HG03159 (cell line): ENCODE data around the gene KIAA0825.
A peak's percentile ranks its signal among the peaks of the same experiment; 100 is the strongest.

Experiments
- ATAC-seq: cut with Tn5 transposase; IDR thresholded peaks from one replicate; pipeline ENCODE4 v1.9.1; 2021; ENCODE audit warnings: mild to moderate bottlenecking, moderate library complexity; ENCODE audit not compliant: unreplicated experiment

KIAA0825 gene

DNA sequence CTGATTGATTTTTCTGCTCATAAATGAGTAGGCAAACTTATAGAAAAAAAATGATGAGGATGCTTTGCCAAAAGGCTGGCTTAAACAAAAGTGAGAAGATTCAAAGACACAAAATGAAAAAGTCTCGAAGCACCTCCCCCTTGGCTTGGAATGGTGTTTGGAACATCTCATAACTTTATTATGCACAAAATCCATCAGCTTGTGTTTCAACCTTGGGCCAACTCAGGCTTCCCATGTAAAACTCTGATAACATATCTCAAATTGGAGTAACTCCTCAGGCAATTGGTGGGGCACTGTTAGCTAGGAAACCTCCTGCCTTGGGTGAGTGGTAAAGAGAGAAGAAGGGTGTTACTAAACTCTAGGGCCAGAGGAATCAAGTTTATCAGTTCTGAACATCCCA lies 176.3 kb downstream of the KIAA0825 start:
- no peak for ATAC-seq

DNA sequence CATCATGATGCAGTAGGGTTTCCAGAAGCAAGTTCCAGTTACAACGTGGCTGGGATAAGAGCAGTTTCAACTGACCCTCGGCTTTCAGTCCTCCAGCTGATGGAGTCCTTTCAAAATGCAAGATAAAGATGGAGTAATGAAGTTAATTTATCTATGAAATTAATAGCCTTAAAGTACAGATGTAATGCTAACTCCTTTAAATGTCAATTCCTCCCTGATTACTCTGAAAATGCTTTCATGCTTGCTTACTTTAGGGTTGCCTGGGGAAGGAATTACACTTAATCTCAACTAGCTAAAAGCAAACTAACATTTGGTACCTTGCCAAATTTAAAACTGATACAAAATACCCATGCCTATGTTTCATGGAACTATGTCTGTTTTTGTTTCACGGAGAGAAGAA lies 178.4 kb downstream of the KIAA0825 start:
- ATAC-seq, result no peak

DNA sequence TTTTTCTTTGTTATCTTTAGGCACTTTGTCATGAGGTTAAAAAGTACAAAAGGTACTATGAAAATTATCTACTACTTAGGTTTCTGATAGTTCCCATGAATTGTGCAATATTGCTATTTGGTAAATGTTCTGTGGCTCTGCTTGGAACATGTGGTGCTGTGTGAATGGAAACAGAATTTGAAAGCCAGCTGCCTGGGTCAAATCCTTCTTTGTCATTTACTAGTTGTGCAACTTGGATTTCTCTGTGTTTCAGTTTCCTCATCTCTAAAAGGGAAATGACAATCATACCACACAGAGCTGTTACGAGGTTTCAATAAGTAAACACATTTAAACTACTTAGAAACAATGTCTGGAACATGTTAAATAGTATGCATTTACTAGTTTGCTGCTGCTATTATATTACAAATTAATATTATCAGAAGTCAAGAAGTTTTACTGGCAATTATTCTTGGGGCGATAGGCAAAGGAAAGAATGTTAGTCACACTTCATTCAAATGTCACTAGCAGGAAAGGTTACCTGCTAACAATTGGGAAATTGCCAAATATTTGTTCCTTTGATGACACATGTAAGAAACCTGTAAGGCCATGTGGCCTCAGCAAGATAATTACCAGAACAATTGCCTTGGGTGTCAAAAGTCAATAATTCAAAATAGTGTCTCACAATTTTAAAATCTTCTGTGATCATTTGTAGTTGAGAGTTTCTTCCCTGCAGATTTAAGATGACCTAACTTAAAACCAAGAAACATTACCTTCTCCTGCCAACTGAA lies 184.8 kb downstream of the KIAA0825 start:
- no peak for ATAC-seq

DNA sequence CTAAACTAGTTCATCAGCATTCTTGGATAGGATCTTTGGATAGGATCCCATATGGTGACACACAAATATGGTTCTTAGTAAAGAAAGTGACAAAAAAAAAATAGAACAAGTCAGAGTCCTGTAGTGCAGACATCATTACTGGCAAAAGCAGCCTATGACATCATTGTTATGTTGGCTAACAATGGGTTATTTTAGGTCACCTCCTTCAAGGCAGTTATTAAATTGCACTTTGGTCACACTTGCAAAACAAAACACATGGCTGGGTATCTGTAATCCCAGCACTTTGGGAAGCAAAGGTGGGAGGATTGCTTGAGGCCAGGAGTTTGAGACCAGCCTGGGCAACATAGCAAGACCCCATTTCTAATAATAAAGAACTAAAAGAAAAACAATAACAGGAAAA lies 185.9 kb downstream of the KIAA0825 start:
- no peak for ATAC-seq

DNA sequence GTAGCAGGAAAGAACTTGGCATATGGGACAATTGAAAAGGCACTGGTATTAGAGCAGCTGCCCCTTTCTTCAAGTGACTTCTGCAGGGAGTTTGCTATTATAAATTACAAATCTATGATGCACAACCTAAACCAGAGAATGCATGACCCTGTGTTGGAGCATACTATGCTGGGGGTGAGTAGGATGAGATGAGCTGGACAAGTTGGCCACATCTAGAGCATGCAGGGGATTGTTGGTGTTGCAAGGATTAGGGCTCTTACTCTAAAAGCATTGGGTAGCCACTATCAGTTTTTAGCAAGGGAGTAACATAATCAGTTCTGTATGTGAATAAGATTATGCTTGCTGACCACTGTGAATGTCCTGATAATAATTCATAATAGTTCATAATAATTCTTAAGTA lies 186.7 kb downstream of the KIAA0825 start:
- no peak for ATAC-seq

DNA sequence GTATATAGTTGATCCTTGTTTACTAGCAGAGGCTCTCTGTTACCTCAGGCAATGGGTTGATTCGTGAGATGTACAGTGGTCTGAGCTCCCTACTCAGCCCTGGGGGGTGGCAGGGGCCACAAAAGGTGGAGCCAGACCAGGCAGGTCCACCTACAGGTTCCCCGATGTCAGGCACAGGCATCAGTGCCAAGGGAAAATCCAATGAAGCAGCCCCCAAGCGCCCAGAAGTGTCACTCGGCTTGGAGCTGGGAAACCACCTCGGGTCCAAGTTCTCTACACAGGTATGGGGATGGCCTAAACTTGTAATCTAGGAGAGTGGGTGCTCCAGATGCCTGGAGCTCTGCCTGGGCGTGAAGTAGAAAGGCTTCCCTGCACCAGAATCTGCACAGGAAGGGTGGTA lies 188.8 kb downstream of the KIAA0825 start:
- ATAC-seq, result no peak

DNA sequence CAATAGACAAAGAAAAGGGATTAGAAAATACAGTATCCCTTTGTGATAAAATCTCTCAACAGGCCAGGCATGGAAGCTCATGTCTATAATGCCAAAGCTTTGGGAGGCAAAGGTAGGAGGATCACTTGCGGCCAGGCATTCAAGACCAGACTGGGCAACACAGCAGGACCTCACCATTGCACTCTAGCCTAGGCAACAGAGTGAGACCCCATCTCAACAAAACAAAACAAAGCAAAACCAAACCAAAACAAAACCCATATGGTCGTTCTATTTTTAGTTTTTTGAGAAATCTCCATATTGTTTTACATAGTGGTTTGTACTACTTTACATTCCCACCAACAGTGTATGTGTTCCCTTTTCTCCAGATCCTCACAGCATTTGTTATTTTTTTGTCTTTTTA lies 193.0 kb downstream of the KIAA0825 start:
- ATAC-seq, result no peak

DNA sequence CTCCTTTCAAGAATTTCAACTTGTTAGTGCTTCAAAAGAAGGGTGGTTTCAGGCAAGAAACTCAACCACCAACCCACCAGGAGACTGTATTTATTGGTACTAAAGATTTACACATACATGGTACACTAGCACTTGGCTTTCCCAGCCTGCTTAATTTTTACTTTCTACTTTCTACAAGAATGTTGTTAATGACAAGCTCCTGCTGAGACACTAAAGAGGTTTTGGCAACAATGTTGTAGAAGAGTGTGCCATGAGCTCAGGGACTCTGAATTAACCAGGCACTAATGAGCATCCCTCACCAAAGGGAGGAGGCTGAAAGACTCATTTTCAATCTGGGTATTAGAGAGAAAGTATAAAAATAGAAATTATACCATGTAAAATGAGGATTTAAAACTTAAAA lies 195.0 kb downstream of the KIAA0825 start:
- ATAC-seq, result no peak

DNA sequence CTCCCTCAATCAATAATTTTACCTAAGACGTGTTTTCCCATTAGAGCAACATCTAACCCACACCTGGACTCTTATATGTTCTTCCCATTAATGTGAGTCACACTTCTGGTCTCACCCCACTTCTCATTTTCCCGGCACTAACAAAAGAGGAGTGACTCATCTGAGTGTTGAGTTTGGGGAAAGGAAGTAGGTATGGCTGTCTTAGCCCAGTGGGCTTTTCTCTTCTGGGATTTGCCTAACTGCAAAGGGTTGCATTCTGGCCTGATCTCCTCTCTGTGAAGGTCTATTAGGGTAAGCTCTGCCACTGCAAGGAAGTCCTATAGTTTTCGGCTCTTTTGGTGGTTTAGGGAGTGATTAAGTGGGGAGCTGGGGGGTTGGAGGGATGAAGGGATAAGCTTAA lies 195.6 kb downstream of the KIAA0825 start:
- no peak for ATAC-seq

DNA sequence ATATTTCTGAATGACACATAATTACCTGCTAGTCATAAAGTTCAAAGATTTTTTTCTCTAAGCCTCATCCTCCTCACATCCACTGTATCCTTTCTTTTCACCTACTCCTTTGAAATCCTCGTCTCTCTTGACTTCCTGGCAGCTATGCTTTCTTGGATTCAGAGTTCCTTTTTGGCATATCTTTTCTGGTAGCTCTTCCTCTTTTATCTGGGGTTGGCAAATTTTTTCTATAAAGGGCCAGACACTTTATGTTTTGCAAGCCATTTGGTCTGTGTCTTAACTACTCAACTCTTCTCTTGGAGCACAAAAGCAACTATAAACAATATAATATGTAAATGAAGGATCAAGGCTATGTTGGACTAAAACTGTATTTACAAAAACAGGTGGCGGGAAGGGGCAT lies 197.5 kb downstream of the KIAA0825 start:
- ATAC-seq, result no peak

DNA sequence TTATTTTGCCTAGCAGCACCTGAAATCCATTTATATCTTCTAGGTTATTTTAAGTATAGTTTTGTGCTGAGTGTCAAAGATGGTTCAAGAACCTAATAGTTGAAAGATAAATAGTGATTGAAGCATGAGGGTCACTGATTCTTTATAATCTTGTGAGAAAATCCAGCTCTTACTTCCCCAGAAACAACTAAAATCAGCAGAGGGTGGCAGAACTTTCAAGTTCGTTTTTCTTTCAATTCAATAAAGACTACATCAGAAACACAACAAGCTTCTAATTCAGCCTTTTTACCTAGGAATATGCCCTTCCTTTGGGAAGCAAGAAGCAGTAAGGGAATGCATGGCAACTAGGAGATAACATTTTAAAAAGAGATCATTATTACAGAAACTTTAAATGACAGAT lies 202.6 kb downstream of the KIAA0825 start:
- no peak for ATAC-seq

DNA sequence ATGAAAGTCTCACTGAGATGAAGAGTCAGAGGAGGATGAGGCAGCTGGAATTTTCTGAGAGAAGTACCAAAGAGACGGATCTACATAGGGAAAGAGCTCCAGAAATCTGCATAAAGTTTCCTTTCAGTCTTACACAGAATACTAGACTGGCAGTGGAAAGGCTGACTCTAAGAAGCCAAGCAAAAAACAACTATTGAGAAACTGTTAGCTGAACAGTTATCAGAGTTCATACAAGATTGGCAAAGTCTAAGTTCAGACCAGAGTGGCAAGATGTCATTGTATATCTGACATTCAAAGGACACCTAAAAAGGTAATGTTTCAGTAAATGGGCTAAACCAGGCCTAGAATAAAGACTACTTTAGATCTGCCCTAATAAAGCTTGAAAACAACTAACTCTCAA lies 209.0 kb downstream of the KIAA0825 start:
- ATAC-seq, result no peak

DNA sequence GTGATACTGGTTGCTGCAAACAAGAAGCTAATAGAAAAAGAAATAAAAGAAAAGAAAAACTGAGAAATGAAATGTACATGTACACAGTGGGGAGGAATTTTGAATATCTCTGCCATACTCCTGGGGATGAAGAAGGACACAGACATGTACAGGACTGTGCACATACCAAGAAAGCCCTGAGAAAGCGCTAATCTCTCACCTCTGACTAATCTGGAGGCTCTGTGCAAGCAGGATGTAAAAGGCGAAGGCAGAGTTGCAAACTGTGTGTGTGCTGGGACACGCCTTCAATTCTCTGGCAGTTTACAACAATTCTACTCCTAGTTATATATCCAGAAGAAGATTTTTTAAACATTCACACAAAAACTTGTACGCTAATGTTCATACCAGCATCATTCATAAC lies 211.4 kb downstream of the KIAA0825 start:
- no peak for ATAC-seq

DNA sequence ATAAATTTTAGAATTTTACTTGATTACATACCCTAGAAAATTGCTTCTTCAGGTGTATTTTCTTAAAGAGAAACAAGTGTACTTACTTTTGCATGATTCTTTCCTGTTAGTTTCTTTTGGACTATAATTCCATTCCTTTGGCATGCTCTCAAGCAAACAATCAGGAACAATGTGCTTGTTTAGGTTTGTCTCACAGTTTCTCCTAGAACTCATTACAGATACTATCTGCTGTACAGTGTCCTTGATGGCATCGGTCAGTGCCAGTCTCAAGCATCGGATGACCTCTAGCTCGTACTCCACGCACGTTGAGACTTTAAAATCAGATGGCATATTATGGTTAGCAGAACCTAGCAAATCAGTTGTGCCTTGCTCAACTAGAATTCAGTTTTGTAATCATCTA lies 214.9 kb downstream of the KIAA0825 start:
- ATAC-seq, result no peak

DNA sequence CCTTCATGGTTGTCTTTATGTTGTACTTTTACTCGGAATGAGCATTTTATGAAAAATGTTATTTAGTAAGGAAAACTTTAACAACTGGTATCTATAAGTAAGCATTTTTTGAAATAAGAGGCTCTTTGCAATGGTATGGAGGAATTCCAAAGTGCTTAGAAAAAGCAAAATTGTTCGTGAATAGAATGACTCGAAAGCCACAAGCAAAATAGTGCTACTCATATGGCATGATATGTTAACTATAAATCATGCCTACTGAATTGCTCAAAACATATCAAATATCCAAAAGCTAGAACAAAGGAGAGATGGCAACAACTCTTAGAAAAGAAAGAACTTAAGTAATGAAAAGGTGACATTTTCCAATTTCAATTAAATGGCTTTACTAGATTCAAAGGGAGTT lies 216.3 kb downstream of the KIAA0825 start:
- no peak for ATAC-seq

DNA sequence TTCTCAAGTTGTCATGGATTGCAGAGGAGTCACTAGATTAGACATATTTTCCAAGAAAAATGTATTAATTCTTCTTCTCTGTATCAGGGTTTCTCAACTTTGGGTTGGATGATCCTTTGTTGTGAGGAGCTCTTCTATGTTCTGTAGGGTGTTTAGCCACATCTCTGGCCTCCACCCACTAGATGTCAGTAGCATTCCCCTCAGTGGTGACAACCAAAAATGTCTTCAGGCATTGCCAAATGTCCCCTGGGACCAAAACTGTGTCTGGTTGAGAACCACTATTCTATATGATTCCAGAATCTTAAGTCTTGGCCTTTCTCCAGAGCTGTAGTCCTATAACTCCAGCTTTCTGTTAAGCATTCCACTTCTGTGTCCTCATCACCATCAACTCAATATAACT lies 220.9 kb downstream of the KIAA0825 start:
- peak; percentile 64 for ATAC-seq

DNA sequence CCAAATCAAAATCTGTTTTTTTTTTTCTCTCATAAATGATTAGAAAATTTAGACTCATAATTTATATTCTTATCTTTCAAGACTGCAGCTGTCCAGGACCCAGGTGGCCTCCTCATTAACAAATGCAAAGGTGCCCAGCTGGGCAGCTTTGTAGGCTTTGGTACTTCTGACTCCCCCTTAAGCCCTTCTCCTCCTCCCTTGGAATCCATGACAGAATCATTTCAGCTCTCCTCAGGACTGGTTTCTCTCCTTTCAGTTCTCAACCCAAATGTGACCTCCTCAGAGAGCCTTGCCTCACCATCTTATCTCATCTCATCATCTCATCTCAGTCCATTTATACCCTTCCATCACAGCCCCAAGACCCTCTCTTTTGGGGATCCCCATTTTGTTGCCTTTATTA lies 221.7 kb downstream of the KIAA0825 start:
- ATAC-seq, result no peak

DNA sequence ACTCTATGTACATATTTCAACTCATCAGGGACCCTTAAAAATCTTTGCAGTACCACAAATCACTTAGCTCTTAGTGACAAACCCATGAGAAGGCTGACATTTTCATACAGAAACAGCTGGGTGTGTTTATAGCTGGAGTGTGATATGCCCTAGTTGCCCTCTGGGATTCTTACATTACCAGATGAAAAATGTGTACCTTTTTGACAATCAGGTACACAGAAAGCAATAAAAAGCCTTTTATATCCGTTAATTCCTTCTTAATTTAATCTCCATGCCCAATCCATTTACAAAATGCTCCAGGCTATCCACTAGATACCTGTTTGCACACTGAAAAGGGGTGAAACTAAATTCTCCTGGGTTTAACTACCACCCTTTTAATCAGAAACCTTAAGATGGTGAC lies 222.9 kb downstream of the KIAA0825 start:
- ATAC-seq, result no peak

DNA sequence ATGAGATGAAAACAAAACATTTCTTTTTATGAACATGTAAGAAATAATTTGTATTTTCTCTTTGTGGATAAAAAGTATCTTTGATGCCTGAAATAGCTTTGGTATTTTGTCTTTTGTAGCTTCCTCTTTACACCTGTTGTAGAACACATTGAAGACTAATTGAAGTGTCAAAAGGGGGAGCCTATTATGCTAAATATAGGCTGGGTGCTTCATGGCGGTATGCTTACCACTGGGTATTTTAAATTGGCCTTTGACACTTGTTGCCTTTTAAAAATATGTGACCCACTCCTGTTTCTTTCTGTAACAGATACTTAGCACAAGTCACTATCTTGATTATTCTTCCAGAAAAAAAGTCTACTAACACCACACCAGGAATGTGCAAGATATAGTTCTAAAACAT lies 226.4 kb downstream of the KIAA0825 start:
- no peak for ATAC-seq

DNA sequence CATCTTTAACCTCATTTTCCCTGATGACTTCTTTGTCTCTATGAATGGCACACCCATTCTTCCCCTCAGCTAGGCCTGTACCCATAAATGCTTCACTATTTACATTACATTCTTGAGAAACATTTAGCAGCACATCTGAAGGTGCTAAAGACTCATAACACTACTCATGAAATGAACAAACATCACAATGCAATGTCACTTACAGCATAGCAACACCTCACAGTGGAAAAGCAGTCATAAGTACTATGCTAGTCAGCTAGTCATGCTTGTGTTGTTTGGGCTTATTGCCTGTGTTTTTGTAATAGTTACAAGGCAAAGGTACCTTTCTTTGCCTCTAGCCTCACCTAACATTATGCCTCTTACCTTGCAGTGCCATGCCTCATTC lies 228.9 kb downstream of the KIAA0825 start:
- no peak for ATAC-seq

DNA sequence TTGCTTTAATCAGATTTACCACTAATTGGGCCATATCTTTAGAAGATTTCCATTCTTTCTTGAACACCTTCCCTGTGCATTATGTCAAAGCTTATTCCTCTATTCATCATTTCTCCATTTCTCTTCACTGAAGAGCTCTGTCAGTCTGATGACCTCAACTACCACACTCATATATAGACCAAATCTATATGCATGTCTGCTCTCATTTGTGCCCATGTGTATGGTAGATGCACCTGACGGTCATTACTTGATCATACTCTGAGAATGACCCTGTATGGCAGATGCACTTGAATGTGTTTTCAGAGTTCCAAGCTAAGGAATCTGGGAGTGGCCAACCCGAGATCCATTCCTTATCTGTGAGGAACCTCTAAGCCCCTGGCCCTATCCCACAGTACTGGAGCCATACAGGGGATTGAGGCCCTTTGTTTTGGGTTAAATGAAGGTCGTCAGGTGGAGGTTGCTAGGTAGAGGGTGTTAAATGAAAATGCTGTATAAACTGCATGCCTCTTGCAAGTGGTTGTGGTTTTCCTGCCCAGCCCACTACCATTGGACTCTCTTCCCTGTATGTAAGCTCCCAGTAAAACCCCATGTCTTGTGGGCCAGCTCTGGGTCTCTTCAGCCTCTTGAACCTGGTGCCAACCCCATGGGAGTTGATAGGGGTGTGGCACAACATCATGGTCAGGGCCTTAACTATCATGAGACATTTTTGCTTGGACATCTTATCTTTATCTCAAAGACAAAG lies 229.5 kb downstream of the KIAA0825 start:
- ATAC-seq, result no peak

DNA sequence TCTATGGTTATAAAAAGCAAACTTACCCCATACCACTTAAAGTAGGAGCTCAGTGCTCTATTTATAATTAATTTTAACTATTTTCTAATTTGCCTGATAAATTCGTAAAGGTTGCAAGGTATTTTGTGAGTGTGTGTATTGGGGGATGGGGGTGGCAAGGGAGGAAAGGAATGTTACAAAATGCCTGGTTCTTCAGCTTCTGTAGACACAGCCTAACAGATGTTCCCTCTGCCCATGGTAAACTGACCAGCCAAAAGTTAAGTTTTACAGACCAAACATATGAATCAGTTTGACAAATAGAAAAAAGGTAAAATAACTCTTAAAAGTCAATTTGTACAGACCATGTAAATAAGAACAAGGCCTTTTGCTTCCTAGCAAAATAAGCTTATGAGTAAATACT lies 232.6 kb downstream of the KIAA0825 start:
- no peak for ATAC-seq

DNA sequence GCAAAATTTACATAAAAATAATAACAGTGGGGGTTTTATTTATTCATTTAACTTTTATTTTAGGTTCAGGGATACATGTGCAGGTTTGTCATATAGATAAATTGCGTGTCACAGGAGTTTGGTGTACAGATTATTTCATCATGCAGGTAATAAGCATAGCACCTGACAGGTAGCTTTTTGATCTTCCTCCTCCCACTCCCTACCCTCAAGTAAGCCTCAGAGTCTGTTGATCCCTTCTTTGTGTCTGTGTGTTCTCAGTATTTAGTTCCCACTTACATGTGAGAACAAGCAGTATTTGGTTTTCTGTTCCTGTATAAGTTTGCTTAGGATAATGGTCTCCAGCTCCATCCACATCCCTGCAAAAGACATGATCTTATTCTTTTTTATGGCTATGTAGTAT lies 240.3 kb downstream of the KIAA0825 start:
- no peak for ATAC-seq
